ENCODE results near the gene HAPLN3.

- no peak for TF ChIP-seq CTCF (IDR thresholded peaks at IDR 0.05; ENCODE audit: insufficient read depth, low read length)
- no peak for TF ChIP-seq GABPA (IDR thresholded peaks at IDR 0.05; ENCODE audit: low read depth)
- no peak for TF ChIP-seq REST (IDR thresholded peaks at IDR 0.05; ENCODE audit: insufficient replicate concordance, low read depth)
- TF ChIP-seq POLR2AphosphoS5 (IDR thresholded peaks at IDR 0.05; ENCODE audit: low read depth), result no peak
- TF ChIP-seq SPI1 (IDR thresholded peaks at IDR 0.05; ENCODE audit: borderline replicate concordance, low read depth), result no peak
These were observed 7.0 kb upstream of the HAPLN3 start for GRCh38 chr15:88902221-88902835.
